HCT116 (cell line): ENCODE measurements around the gene DDX27. TPM values are rescaled to one million over a fixed set of nuclear protein-coding genes. Genes with fewer than 3 reads are reported as not detected.

Experiments used
- ATAC-seq: fragments of 200-7000 bp; cut with Tn5 transposase; 2 replicates; pipeline ENCODE4 v1.9.1; 2020; ENCODE audit warnings: mild to moderate bottlenecking, moderate library complexity
- BruUV-seq: library from RNA; stranded (reverse); fragments of 400-500 nt; replicated peaks from 2 replicates; lab custom pipeline; 2021; lab: Mats Ljungman, UMichigan
- CTCF ChIA-PET: fragments of 300-600 bp; sonication (Branson Sonifier 250); formaldehyde crosslinking; loops from one replicate; lab custom pipeline; 2021; ENCODE audit warnings: antibody characterized with exemption; lab: Charles Lee
- POLR2A ChIA-PET: fragments of 300-600, 350-600 bp; sonication (Branson Sonifier 250); formaldehyde crosslinking; loops from one replicate; lab custom pipeline; 2021; ENCODE audit warnings: antibody characterized with exemption; lab: Charles Lee
- RAD21 ChIA-PET, 2 experiments: fragments of 300-600 bp; sonication (Branson Sonifier 250); formaldehyde crosslinking; loops; one replicate each; lab custom pipeline; 2023; ENCODE audit warnings: low total read pairs in 2 of 2; ENCODE audit not compliant: uncharacterized antibody in 2 of 2, unreplicated experiment in 2 of 2, low non-redundant PET in 1 of 2; lab: Charles Lee
- DNase-seq: peaks from one replicate; pipeline ENCODE4 v3.0.0-alpha.2; 2010; ENCODE audit warnings: low read depth, low spot score
- H2AFZ ChIP-seq: fragments of 200-600 bp; shearing (Covaris generic), sonication (generic); 2 replicates; pipeline ENCODE4 v1.6.1; 2017; ENCODE audit warnings: low read depth, mixed run types, mixed read lengths, antibody characterized with exemption, low read length; ENCODE audit not compliant: poor library complexity, severe bottlenecking
- H3K27ac ChIP-seq: 2 replicates; pipeline ENCODE4 v1.5.1; 2012; ENCODE audit warnings: low read depth, low read length
- H3K27me3 ChIP-seq: fragments of 200-600 bp; sonication (generic); 2 replicates; pipeline ENCODE4 v1.6.1; 2016; ENCODE audit warnings: mixed run types, low read length, mixed read lengths; ENCODE audit not compliant: insufficient read depth
- H3K36me3 ChIP-seq, 2 experiments: fragments of 200-500 bp in 1 of 2; fragments of 200-600 bp in 1 of 2; sonication (Bioruptor generic) in 1 of 2; sonication (generic) in 1 of 2; 2 replicates each; pipeline versions ENCODE4 v1.5.1 to v1.6.1; 2014 to 2016; ENCODE audit warnings: low read length in 2 of 2, inconsistent platforms in 1 of 2, mixed read lengths in 1 of 2, mixed run types in 1 of 2; ENCODE audit not compliant: insufficient read depth in 2 of 2, control insufficient read depth in 1 of 2
- H3K4me1 ChIP-seq, 2 experiments: fragments of 200-600 bp in 1 of 2; sonication (generic) in 1 of 2; 2 replicates each; pipeline versions ENCODE4 v1.5.1 to v1.6.1; 2012 to 2017; ENCODE audit warnings: low read length in 2 of 2, inconsistent platforms in 1 of 2, mild to moderate bottlenecking in 1 of 2, mixed read lengths in 1 of 2, mixed run types in 1 of 2, moderate library complexity in 1 of 2; ENCODE audit not compliant: insufficient read depth in 2 of 2, control insufficient read depth in 1 of 2
- H3K4me2 ChIP-seq: fragments of 200-600 bp; sonication (generic); 2 replicates; pipeline ENCODE4 v1.6.1; 2017; ENCODE audit warnings: mixed run types, low read length, mixed read lengths
- H3K4me3 ChIP-seq, 2 experiments: fragments of 200-600 bp in 1 of 2; sonication (generic) in 1 of 2; replicated peaks in 1 of 2; 2 replicates each; pipeline ENCODE4 v1.5.1; 2011 to 2016; ENCODE audit warnings: low read length in 2 of 2, control low read depth in 1 of 2, low read depth in 1 of 2, mild to moderate bottlenecking in 1 of 2, mixed read lengths in 1 of 2, mixed run types in 1 of 2
- H3K79me2 ChIP-seq: fragments of 200-600 bp; sonication (generic); 2 replicates; pipeline ENCODE4 v1.6.1; 2017; ENCODE audit warnings: mild to moderate bottlenecking, mixed run types, low read length, moderate library complexity, mixed read lengths; ENCODE audit not compliant: insufficient read depth
- H3K9ac ChIP-seq: fragments of 200-600 bp; sonication (generic); 2 replicates; pipeline ENCODE4 v1.6.1; 2016; ENCODE audit warnings: low read length, mixed read lengths
- H3K9me2 ChIP-seq: fragments of 200-600 bp; sonication (generic), shearing (Covaris generic); 2 replicates; pipeline ENCODE4 v1.6.1; 2017; ENCODE audit warnings: mixed run types, mild to moderate bottlenecking, moderate library complexity; ENCODE audit not compliant: insufficient read depth
- H3K9me3 ChIP-seq, 2 experiments: fragments of 200-500 bp in 1 of 2; fragments of 200-600 bp in 1 of 2; sonication (Bioruptor generic) in 1 of 2; sonication (generic) in 1 of 2; 2 replicates each; pipeline ENCODE4 v1.6.1; 2014 to 2017; ENCODE audit warnings: low read length in 2 of 2, mixed read lengths in 2 of 2, inconsistent platforms in 1 of 2, low read depth in 1 of 2, mild to moderate bottlenecking in 1 of 2, mixed run types in 1 of 2, moderate library complexity in 1 of 2; ENCODE audit not compliant: control insufficient read depth in 1 of 2, insufficient read depth in 1 of 2
- H4K20me1 ChIP-seq: fragments of 200-600 bp; sonication (generic), shearing (Covaris generic); 2 replicates; pipeline ENCODE4 v1.6.1; 2017; ENCODE audit warnings: mixed run types, mild to moderate bottlenecking, moderate library complexity; ENCODE audit not compliant: insufficient read depth
- CEBPB ChIP-seq: IDR thresholded peaks from 2 replicates; pipeline ENCODE4 v1.6.1; 2012; ENCODE audit warnings: low read depth
- EGR1 ChIP-seq: IDR thresholded peaks from 2 replicates; pipeline ENCODE4 v1.6.1; 2012; ENCODE audit warnings: low read depth
- ELF1 ChIP-seq: IDR thresholded peaks from 2 replicates; pipeline ENCODE4 v1.6.1; 2012; ENCODE audit warnings: low read depth, borderline replicate concordance
- EZH2 ChIP-seq: fragments of 200-600 bp; sonication (generic); IDR thresholded peaks from 2 replicates; pipeline ENCODE4 v1.6.1; 2017; ENCODE audit warnings: antibody characterized with exemption, mixed run types
- FOSL1 ChIP-seq: IDR thresholded peaks from 2 replicates; pipeline ENCODE4 v1.6.1; 2012; ENCODE audit warnings: low read depth
- POLR2A ChIP-seq: IDR thresholded peaks from 2 replicates; pipeline ENCODE4 v1.7.0; 2011; ENCODE audit warnings: borderline replicate concordance; ENCODE audit not compliant: insufficient read depth, insufficient read length; ENCODE audit errors: extremely low read depth
- SRF ChIP-seq: IDR thresholded peaks from 2 replicates; pipeline ENCODE4 v1.6.1; 2012; ENCODE audit warnings: low read depth
- intact Hi-C: fragments of 100-400 bp; cut with micrococcal nuclease; formaldehyde crosslinking; loops from 2 replicates; pipeline ENCODE4 v1.10.0; 2022
- total RNA-seq: library from RNA; stranded (reverse); gene quantifications from one replicate; pipeline ENCODE4 v1.2.1, GENCODE V29; 2021; ENCODE audit not compliant: unreplicated experiment
- TF ChIP-seq, protein P1 (sequence below), 3 experiments: fragments of 200-600 bp in 1 of 3; sonication (generic) in 1 of 3; IDR thresholded peaks in 2 of 3; conservative IDR thresholded peaks in 1 of 3; 2 replicates each; pipeline ENCODE4 v1.5.1; 2012 to 2017; ENCODE audit warnings: low read depth in 2 of 3, low read length in 2 of 3, antibody characterized with exemption in 1 of 3, borderline replicate concordance in 1 of 3, control low read depth in 1 of 3, mild to moderate bottlenecking in 1 of 3, mixed read lengths in 1 of 3, mixed run types in 1 of 3, moderate library complexity in 1 of 3; ENCODE audit not compliant: insufficient read depth in 1 of 3
- TF ChIP-seq, protein P2 (sequence below): IDR thresholded peaks from 2 replicates; pipeline ENCODE4 v1.6.1; 2012

DDX27 gene
- total RNA-seq, 1 experiment from 2014 or later = 32.1 TPM

DNA sequence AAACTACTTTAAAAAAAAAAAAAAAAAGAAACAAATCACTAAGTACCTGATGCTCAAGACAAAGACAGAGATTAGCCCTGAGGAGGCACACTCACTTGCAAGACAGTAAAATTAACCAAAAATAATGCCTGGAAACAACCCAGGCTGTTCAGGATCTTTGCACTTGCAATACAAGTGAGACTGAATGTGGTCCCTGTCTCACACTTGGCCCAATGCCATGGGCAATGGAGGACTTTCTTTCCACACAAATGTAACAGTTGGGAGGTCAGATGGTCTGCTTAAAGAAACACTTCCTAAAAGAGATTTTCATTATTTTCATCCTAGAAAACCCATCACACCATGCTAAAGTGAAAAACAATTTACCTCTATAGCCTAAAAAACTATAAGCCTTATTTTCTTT is 47.3 kb upstream of the DDX27 start (continued):
- TF ChIP-seq, protein P1, sequence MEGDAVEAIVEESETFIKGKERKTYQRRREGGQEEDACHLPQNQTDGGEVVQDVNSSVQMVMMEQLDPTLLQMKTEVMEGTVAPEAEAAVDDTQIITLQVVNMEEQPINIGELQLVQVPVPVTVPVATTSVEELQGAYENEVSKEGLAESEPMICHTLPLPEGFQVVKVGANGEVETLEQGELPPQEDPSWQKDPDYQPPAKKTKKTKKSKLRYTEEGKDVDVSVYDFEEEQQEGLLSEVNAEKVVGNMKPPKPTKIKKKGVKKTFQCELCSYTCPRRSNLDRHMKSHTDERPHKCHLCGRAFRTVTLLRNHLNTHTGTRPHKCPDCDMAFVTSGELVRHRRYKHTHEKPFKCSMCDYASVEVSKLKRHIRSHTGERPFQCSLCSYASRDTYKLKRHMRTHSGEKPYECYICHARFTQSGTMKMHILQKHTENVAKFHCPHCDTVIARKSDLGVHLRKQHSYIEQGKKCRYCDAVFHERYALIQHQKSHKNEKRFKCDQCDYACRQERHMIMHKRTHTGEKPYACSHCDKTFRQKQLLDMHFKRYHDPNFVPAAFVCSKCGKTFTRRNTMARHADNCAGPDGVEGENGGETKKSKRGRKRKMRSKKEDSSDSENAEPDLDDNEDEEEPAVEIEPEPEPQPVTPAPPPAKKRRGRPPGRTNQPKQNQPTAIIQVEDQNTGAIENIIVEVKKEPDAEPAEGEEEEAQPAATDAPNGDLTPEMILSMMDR (IDR thresholded peaks at IDR 0.05 in 2 of 3, conservative IDR thresholded peaks at IDR 0.05 in 1 of 3; ENCODE audit: borderline replicate concordance in 1 of 3, insufficient read depth in 1 of 3, low read depth in 2 of 3, low read length in 2 of 3) = no peak
- TF ChIP-seq EZH2 = no peak
- TF ChIP-seq, all 23 proteins: peak for 0

DNA sequence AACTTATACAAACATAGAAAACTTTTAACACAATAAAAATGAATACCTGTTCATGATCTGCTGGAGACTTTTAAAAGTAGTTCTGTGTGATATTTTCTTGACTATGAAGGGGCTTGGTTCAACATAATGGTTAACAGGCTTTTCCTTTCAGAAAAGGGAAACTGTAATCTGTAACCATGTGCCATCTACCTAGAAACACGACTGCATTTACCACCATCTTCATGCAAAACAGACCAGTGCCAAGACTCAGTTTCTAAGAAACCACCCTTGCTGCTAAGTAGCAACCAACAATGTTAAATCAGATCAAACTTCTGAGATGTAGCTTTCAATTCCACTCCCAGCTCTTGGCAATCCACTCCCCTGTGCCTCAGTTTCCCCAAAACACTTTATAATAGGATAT is 46.8 kb upstream of the DDX27 start:
- TSS peak; percentile 27 for BruUV-seq
- H3K4me3 ChIP-seq = no peak overlapping the region
- ChIA-PET RAD21 (no interaction called here), POLR2A (no interaction called here), CTCF (no interaction called here)
- ATAC-seq (no peak), DNase-seq (no peak)
- no peaks in the 10 kb centered on the region for H3K9me3 ChIP-seq
- H3K27me3 ChIP-seq = no peaks in the 10 kb centered on the region
- peaks cover 11% of the 10 kb centered on the region; the same call in 1 of the 2 replicates for H4K20me1 ChIP-seq
- H3K27ac ChIP-seq = no peak overlapping the region
- peaks cover 4 to 14% of the 10 kb centered on the region in 2 experiments; a peak in 3 of 4 replicates for H3K36me3 ChIP-seq
- H2AFZ ChIP-seq = no peak overlapping the region
- no peak overlapping the region for H3K4me2 ChIP-seq
- H3K79me2 ChIP-seq = peaks cover 93% of the 10 kb centered on the region
- no peak overlapping the region for H3K9ac ChIP-seq
- intact Hi-C loops = no loop called here
- no peaks in the 10 kb centered on the region for H3K9me2 ChIP-seq
- TF ChIP-seq SRF (no peak), ELF1 (no peak), EGR1 (no peak), FOSL1 (no peak), POLR2A (no peak), CEBPB (no peak)
- TF ChIP-seq, protein P2, sequence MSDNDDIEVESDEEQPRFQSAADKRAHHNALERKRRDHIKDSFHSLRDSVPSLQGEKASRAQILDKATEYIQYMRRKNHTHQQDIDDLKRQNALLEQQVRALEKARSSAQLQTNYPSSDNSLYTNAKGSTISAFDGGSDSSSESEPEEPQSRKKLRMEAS = no peak
- no peaks in the 10 kb centered on the region for H3K4me1 ChIP-seq
